Measurements from ENCODE around the gene ZP1. TPM values are rescaled to one million over a fixed set of nuclear protein-coding genes. Genes with fewer than 3 reads are reported as not detected.
A peak's percentile ranks its signal among the peaks of the same experiment; 100 is the strongest.

Gene ZP1
- total RNA-seq, 2 experiments from 2014 or later = 0.44 to 0.60 TPM

DNA sequence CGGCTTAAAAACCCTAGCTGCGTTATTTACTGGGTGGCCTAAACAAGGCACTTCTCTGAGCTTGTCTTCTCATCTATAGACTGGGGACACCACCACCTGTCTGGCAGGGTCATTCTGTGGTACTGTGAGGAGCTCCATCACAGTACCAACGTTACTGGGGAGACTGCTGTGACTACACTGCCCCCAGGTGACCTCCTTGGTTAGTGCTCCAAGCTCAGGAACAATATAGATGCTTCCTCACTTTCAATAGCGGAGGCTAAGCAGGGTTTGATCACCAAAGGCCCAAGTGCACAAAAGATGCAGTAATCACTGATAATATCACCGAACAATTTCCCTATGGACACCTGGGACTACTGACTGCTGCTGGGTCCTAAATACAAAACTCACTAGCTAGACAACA lies 20.2 kb downstream of the ZP1 start:
- POLR2A ChIA-PET = interaction anchor here (0.7 to 2.8 kb wide), 8 partner anchors 17 to 112 kb away, joined by 3 to 35 read pairs (median 6); partner anchors contain the start of gene PTGDR2
- no peak overlapping the region for H3K27ac Mint-ChIP-seq
- no peaks in the 10 kb centered on the region for H3K27me3 Mint-ChIP-seq
- H3K9me3 Mint-ChIP-seq = no peaks in the 10 kb centered on the region
- peaks cover 26% of the 10 kb centered on the region for H3K36me3 Mint-ChIP-seq
- DNase-seq (peak; percentile 55), ATAC-seq (ENCODE audit: low read depth) (peak; percentile 99)
- H3K4me1 Mint-ChIP-seq = peaks cover 9% of the 10 kb centered on the region
- H3K4me3 Mint-ChIP-seq = no peak overlapping the region

DNA sequence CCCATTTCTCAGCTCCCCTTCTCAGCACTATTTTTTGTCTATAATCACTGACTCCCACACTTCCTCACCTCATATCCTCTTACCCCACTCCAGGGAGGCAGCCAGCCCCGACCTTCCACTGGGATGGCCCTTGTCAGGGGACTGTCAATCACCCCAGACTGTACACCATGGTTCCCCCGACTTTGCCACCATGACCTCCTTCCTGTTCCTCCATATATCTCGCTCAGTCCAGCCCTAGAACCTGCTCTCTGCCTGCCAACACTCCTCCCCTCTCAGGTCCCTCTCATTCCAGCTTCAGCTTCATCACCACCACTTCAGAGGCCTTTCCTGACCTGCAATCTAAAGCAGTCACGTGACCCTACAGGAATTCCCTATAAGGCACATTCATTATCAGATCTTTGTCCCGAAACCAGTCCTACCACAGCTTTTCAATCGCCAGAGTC lies 22.5 kb downstream of the ZP1 start:
- POLR2A ChIA-PET = interaction anchor here (0.8 kb wide), 1 partner anchor 18 kb away, joined by 3 read pairs; no protein-coding TSS in a partner anchor
- Mint-ChIP-seq H3K36me3 (peaks cover 22% of the 10 kb centered on the region), H3K9me3 (no peaks in the 10 kb centered on the region), H3K27ac (peak overlapping the region; percentile 11), H3K27me3 (no peaks in the 10 kb centered on the region), H3K4me1 (peaks cover 4% of the 10 kb centered on the region), H3K4me3 (no peak overlapping the region)
- no peak for ATAC-seq (ENCODE audit: low read depth)
- DNase-seq = no peak

DNA sequence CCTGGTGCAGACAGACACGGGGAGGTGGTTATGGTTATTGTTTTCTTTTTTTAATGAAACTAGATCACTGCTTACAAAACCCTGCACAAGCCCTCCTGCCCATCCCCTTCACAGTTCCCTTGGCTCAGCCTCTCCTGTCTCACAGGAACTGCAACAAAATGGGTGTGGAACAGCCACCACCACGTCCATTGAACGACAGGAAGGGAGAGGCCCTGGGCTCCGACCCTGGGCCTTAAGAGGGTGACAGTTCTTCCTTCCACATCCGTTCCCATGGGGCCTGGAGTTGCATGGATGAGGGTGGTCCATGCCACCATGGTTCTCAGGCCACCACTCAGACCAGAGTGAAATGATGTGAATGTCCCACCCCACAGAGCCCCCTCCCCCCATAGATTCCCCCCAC lies 23.4 kb downstream of the ZP1 start:
- Mint-ChIP-seq H3K27me3 (no peaks in the 10 kb centered on the region), H3K4me3 (no peak overlapping the region), H3K4me1 (peaks cover 4% of the 10 kb centered on the region), H3K27ac (no peak overlapping the region), H3K36me3 (peaks cover 15% of the 10 kb centered on the region), H3K9me3 (no peaks in the 10 kb centered on the region)
- ATAC-seq (ENCODE audit: low read depth) = no peak
- no peak for DNase-seq
- POLR2A ChIA-PET = interaction anchor here (0.6 to 0.8 kb wide), 2 partner anchors 19 to 115 kb away, joined by 3 to 5 read pairs; no protein-coding TSS in a partner anchor

DNA sequence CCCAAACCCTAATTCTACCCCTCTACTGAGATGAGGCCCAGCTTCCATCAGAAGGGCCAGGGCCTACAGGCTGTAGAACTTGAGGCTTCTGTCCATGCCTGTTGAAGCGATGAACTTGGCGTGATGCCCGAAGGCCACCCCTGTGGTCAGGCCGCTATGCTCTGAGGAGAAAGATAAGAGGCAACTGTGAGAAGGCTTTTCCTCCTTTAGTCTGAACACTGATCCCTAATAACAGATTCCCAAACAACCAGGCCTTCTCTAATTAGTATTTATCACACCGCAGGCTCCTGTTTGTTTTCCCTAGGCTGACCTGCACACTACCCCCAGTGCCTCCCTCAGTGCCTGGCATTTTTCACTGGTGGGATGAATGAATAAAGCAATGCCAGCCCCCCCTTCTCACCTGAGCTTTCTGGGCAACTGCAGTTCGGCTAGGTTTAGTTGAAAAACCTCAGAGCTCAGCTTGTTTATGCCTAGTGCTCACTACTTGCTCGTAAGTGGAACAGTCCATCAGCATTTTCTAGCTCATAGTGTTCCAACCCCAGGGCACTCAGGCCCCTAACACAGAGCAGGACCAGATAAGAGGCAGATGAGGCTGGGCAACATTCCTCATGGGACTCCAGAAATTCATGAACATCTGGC lies 23.9 kb downstream of the ZP1 start:
- H3K4me3 Mint-ChIP-seq = no peak overlapping the region
- peaks cover 13% of the 10 kb centered on the region for H3K36me3 Mint-ChIP-seq
- POLR2A ChIA-PET = interaction anchor here (0.6 to 0.8 kb wide), 2 partner anchors 19 to 115 kb away, joined by 3 to 5 read pairs; no protein-coding TSS in a partner anchor
- H3K27me3 Mint-ChIP-seq = no peaks in the 10 kb centered on the region
- H3K27ac Mint-ChIP-seq = no peak overlapping the region
- peaks cover 4% of the 10 kb centered on the region for H3K4me1 Mint-ChIP-seq
- H3K9me3 Mint-ChIP-seq = no peaks in the 10 kb centered on the region
- no peak for DNase-seq
- ATAC-seq (ENCODE audit: low read depth) = no peak

DNA sequence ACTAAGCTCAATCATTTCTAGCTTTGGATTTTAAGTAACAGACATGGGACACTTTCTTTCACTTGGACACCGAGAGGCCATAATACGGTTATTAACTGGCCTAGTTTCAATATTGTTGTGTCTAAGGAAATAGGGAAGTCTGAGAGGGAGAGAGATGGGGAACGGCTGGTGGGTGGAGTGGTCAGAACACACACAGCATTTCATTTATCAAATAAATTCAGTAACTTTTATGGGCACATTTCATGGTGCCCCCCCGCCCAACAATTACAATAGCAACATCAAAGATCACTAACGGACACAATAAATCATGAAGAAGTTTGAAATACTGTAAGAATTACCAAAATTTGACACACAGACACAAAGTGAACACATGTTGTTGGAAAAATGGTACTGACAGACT lies 28.3 kb downstream of the ZP1 start:
- DNase-seq (no peak), ATAC-seq (ENCODE audit: low read depth) (no peak)
- no peaks in the 10 kb centered on the region for H3K9me3 Mint-ChIP-seq
- H3K27me3 Mint-ChIP-seq = no peaks in the 10 kb centered on the region
- no peak overlapping the region for H3K27ac Mint-ChIP-seq
- POLR2A ChIA-PET = interaction anchor here (0.8 to 1.0 kb wide), 2 partner anchors 10 to 18 kb away, joined by 3 read pairs; partner anchors contain the start of gene TMEM109
- no peaks in the 10 kb centered on the region for H3K4me1 Mint-ChIP-seq
- H3K4me3 Mint-ChIP-seq = no peak overlapping the region
- peaks cover 15% of the 10 kb centered on the region for H3K36me3 Mint-ChIP-seq

DNA sequence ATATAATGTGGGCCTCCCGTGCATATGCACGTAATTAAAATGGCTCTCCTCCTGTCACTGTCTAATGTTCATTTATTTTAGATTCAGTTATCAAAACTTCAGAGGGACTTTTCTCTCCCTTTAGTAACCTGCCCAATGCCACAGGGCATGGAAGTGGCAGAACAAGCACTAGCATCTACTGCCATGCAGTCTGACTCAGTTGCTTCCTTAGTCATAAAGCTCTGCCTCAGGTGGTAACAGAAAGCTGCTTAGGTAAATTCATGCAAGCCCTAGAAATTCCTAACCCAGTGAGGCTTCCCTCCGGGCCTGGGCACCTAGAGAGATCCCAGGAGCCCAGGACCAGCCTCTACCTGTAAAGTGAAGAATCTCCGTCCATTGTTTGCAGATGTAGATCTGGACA lies 30.2 kb downstream of the ZP1 start:
- Mint-ChIP-seq H3K27ac (no peak overlapping the region), H3K27me3 (no peaks in the 10 kb centered on the region), H3K9me3 (no peaks in the 10 kb centered on the region), H3K4me1 (no peaks in the 10 kb centered on the region), H3K4me3 (no peak overlapping the region), H3K36me3 (peaks cover 13% of the 10 kb centered on the region)
- ATAC-seq (ENCODE audit: low read depth) = no peak
- DNase-seq = no peak
- POLR2A ChIA-PET = no interaction called here

DNA sequence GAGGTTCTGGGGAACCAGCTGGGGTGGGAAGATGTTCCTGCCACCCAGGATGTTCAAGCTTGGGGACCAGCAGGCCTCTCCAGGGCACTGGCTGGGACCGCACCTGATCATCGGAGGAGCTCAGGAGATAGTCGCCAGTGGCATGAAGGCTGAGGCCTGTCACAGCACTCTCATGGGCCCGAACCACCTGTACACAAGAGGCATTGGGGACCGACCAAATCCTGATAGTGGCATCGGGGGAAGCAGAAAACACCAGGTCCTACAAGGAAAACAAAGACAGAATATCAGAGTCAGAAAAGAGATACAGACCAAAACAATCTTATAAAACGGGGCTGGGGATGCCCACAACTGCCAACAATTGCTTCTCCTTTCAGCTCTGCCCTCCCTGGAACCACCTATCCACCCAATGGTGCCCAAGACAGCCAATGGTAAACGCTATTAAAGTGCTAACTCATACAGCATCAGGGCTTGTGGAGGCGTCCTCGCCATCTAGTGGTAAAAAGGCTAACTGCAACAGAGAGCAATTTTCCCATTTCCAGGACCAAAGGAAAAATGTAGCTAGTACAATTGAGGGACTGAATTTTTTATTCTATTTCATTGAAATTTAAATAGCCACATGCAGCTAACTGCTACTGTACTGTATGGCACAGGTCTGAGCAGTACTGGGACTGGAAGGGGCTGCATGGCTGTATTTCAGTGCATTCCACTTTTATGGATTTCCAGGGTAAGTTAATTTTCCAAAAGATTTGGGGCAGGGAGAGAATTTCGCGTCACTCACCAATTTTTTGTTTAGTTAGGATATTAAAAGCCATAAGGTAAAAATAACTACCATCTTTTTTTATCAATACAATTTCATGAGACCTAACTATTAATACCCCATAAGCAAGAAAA lies 31.9 kb downstream of the ZP1 start:
- Mint-ChIP-seq H3K27ac (peak overlapping the region; percentile 31), H3K4me3 (no peak overlapping the region), H3K9me3 (no peaks in the 10 kb centered on the region), H3K36me3 (peaks cover 13% of the 10 kb centered on the region), H3K27me3 (no peaks in the 10 kb centered on the region), H3K4me1 (peaks cover 9% of the 10 kb centered on the region)
- DNase-seq = no peak
- POLR2A ChIA-PET = no interaction called here
- peak; percentile 78 for ATAC-seq (ENCODE audit: low read depth)

DNA sequence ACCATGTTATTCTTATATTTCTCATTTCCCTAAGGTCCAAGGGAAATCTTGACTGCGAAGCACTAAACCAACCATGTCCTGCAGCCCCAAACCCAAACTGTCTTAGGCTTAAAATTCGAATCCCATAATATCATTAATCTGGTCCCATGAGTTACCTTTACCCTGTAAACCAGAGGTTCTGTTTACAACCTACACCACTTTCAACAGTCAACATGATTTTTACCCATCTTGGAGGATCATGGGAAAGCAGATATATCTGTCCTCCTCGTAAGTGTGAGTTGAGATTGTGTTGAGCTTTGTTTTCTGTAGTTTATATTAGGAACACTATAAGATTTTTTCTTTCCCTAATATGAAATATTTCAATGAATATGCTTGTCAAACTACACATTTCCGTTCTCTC lies 32.6 kb downstream of the ZP1 start:
- Mint-ChIP-seq H3K4me3 (no peak overlapping the region), H3K9me3 (no peaks in the 10 kb centered on the region), H3K36me3 (peaks cover 13% of the 10 kb centered on the region), H3K27ac (no peak overlapping the region), H3K27me3 (no peaks in the 10 kb centered on the region), H3K4me1 (peaks cover 14% of the 10 kb centered on the region)
- DNase-seq (no peak), ATAC-seq (ENCODE audit: low read depth) (no peak)
- POLR2A ChIA-PET = no interaction called here

DNA sequence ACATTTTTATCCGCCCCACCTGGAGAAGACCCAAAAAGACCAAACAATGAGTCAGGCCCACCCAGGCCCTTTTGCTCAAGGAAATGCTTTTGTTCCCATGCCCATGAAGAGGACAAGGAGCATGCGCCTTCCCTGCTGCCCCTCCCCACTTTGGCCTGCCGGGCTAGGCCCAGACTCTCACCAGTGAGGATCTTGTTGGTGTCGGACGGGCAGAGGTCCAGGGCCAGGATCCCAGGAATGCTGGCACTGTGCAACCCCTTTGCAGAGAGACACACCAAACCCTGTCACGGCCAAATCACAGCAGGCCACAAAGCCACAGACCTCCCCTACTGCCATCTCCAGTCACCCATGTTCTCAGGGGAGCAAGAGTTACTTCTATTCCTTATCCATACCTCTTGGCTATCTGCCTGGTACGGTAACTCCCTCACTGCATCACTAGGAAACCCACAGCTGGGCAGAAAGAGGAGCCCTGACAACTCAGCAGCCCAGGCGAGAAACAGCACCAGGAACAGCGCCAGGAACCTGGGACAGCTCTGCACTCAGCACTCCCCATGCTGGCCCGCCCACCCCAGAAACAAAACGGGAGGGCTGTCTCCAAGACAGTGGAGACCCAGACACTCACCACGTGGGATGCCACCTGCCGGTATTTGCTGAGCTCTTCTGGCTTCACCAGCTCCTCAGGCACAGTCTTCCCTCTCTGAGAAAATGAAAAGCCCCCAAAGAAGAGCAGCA lies 33.5 kb downstream of the ZP1 start:
- no peak overlapping the region for H3K27ac Mint-ChIP-seq
- no peak for ATAC-seq (ENCODE audit: low read depth)
- peaks cover 13% of the 10 kb centered on the region for H3K36me3 Mint-ChIP-seq
- no peaks in the 10 kb centered on the region for H3K9me3 Mint-ChIP-seq
- POLR2A ChIA-PET = interaction anchor here (0.7 kb wide), 1 partner anchor 17 kb away, joined by 5 read pairs; no protein-coding TSS in a partner anchor
- no peak for DNase-seq
- H3K4me1 Mint-ChIP-seq = peaks cover 21% of the 10 kb centered on the region
- H3K27me3 Mint-ChIP-seq = no peaks in the 10 kb centered on the region
- no peak overlapping the region for H3K4me3 Mint-ChIP-seq

DNA sequence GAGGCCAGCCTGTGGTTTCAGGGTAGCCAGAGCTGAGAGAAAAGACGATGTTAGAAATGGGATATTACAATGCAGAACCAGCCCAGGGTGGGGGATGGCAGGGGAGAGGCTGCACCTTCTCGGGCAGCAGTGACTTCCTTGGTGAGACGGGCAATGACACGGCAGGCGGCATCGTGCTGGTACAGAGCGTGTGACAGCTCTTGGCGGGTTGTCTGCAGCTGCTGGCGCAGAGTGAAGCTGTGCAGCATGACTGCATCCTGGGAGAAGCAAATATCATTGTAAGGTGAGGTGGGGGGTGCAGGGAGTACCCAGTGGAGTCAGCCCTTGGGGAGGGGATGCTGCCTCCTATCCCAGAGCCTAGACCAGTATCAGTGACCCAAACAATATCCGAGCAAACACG lies 35.3 kb downstream of the ZP1 start:
- H3K9me3 Mint-ChIP-seq = no peaks in the 10 kb centered on the region
- H3K36me3 Mint-ChIP-seq = peaks cover 7% of the 10 kb centered on the region
- no peak overlapping the region for H3K4me3 Mint-ChIP-seq
- H3K27me3 Mint-ChIP-seq = no peaks in the 10 kb centered on the region
- ATAC-seq (ENCODE audit: low read depth) (no peak), DNase-seq (no peak)
- POLR2A ChIA-PET = interaction anchor here (2.0 kb wide), 1 partner anchor 11 kb away, joined by 13 read pairs; the partner anchor contains the start of gene TMEM109
- H3K4me1 Mint-ChIP-seq = peaks cover 27% of the 10 kb centered on the region
- H3K27ac Mint-ChIP-seq = no peak overlapping the region

DNA sequence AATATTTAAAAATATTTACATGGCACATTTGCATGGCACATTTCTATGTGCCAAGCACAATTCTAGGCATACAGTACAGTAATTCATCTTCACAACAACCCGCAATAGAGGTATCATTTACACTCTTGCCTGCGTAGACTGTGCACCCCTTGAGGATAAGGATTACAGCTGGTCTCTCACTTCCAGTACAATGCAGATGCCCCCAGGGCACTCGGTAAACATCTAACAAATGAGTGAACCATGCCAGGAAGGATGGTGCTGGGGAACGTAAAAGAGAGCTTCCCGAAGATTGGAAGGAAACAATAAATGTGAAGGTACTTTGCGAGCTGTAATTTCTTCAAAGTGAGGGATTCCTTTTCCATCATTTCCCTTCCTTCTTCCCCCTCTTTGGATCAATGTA lies 37.7 kb downstream of the ZP1 start:
- no peaks in the 10 kb centered on the region for H3K27me3 Mint-ChIP-seq
- peaks cover 30% of the 10 kb centered on the region for H3K4me1 Mint-ChIP-seq
- H3K4me3 Mint-ChIP-seq = peak overlapping the region; percentile 81
- DNase-seq (no peak), ATAC-seq (ENCODE audit: low read depth) (no peak)
- no peaks in the 10 kb centered on the region for H3K9me3 Mint-ChIP-seq
- no peaks in the 10 kb centered on the region for H3K36me3 Mint-ChIP-seq
- peak overlapping the region; percentile 91 for H3K27ac Mint-ChIP-seq
- POLR2A ChIA-PET = interaction anchor here (0.6 to 1.8 kb wide), 4 partner anchors 10 to 36 kb away, joined by 3 to 20 read pairs (median 4); partner anchors contain the start of gene TMEM109

DNA sequence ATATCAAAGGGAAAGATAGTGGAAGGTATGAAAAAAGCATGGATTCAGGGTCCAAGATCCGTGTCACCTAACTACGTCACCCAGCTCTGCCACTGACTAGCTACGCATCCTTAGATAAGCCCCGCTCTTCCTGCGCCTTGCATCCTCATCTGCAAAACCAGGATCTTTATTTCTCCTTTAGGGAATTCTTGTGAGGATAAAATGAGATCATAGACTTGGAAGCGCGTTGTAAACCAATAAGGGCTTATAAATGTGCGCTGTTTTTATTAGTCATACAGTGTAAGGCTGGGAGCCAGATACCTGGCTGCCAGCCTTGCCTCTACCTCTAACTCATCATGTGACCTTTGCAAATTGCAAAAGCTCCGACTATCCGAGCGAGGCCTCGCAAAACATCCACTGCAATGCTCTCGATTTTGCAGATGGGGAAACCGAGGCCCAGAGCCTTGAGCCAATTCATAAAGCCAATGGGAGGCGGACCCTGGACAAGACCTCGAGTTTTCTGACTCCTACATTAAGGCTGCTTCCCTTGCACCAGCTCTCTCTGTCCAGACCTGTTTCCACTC lies 38.3 kb downstream of the ZP1 start:
- DNase-seq (no peak), ATAC-seq (ENCODE audit: low read depth) (no peak)
- Mint-ChIP-seq H3K4me3 (peak overlapping the region; percentile 81), H3K9me3 (no peaks in the 10 kb centered on the region), H3K27me3 (no peaks in the 10 kb centered on the region), H3K36me3 (no peaks in the 10 kb centered on the region), H3K27ac (peak overlapping the region; percentile 91), H3K4me1 (peaks cover 34% of the 10 kb centered on the region)
- POLR2A ChIA-PET = interaction anchor here (0.6 to 1.8 kb wide), 6 partner anchors 9 to 208 kb away, joined by 3 to 20 read pairs (median 4); partner anchors contain the start of gene TMEM109
